ENCODE data around the gene NEDD8. TPM values are rescaled to one million over a fixed set of nuclear protein-coding genes. Genes with fewer than 3 reads are reported as not detected.

NEDD8 gene
- polyA plus RNA-seq, 1 donor from 2014 or later: 273 TPM

GRCh38 chr14:24259282-24260025, 27.3 kb upstream of the NEDD8 start:
- Mint-ChIP-seq H3K27ac (no peak overlapping the region), H3K4me1 (peaks cover 0 to 2% (median 0%) of the 10 kb centered on the region in 3 donors), H3K36me3 (peaks cover 3% of the 10 kb centered on the region), H3K9me3 (no peaks in the 10 kb centered on the region), H3K27me3 (no peaks in the 10 kb centered on the region), H3K4me3 (no peak overlapping the region)

DNA sequence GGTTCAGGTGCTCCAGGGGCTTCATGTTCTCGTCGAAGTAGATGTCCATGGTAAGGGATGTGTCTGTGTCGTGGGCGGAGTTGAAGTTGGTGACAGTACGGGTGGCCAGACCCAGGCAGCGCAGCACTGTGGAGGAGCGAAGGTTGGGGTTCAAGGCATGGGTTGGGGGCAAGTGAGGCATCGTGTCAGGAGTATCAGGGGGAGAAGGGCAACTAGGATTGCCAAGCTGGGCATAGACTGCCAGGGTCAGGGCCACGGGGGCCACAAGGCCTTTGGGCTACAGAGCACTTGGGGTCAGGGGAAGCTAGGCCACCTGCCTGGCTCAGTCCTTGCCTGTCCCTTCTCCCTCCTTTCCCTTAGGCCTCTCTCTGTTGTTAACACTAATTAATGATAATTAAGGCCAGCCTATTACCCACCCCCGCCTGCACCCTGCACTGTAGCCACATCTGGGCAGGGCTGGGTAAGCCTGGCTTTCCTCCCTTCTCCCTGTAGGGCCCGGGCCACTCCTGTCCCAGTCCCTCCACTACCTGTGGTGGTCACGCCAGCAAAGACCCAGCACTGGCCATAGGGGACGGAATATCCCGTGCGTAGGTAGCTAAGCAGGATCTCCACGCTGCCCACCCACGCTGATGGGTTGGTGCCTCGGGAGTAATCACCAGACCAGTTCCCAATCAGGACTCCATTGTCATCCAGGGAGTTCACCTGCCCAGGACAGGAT, 26.5 kb upstream of the NEDD8 start:
- peaks cover 3% of the 10 kb centered on the region for H3K36me3 Mint-ChIP-seq
- no peaks in the 10 kb centered on the region for H3K27me3 Mint-ChIP-seq
- peaks cover 0 to 2% (median 0%) of the 10 kb centered on the region in 3 donors for H3K4me1 Mint-ChIP-seq

DNA sequence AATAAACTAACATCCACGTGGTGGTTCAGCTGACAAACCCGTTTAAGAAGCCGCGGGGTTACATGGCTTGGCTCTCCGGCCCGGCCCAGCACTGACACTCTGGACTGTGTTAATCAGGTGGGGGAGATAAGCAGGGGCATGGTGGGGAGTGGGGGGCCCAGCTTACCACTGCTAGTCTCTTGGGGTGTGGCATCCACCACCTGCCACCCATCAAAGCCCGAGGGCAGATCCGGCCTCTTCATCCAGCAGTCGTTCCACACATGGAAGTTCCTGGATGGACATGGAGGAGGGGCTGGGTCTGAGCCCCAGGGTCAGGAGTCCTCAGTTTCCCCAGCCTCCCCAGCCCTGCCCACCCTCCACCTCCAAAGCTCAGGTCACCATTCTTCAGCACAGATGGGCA, 26.0 kb upstream of the NEDD8 start:
- Mint-ChIP-seq H3K27ac (no peak overlapping the region), H3K27me3 (no peaks in the 10 kb centered on the region), H3K9me3 (no peaks in the 10 kb centered on the region), H3K4me3 (no peak overlapping the region), H3K36me3 (peaks cover 3% of the 10 kb centered on the region), H3K4me1 (peaks cover 0 to 2% (median 0%) of the 10 kb centered on the region in 3 donors)

More for the DNA sequence above, 26.5 kb upstream of the NEDD8 start:
- Mint-ChIP-seq H3K27ac (no peak overlapping the region), H3K4me3 (peak overlapping the region in 1 of 4 donors; percentile 61), H3K9me3 (no peaks in the 10 kb centered on the region)

DNA sequence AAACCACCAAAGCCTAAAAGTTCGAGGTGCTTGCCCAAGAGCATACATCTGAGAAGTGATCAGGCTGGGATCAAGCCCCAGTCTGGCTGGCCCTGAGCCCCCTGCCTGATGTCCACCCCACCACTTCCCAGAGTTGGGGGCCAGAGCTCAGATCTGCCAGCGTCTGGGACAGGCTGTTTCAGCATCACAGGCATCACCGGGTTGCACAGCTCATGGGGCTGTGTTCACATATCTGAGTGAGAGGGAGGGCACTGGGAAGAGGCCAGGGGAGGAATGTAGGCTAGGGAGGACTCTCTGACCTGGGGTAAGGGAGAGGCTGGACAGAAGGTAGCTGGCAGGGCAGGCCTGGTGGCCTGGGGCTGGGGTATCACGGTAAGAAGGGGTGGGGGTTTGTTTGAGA, 24.8 kb upstream of the NEDD8 start:
- no peaks in the 10 kb centered on the region for H3K27me3 Mint-ChIP-seq
- H3K27ac Mint-ChIP-seq: no peak overlapping the region
- peaks cover 0 to 2% (median 0%) of the 10 kb centered on the region in 3 donors for H3K4me1 Mint-ChIP-seq
- peak overlapping the region in 1 of 4 donors; percentile 69 for H3K4me3 Mint-ChIP-seq
- H3K9me3 Mint-ChIP-seq: no peaks in the 10 kb centered on the region
- no peaks in the 10 kb centered on the region for H3K36me3 Mint-ChIP-seq

DNA sequence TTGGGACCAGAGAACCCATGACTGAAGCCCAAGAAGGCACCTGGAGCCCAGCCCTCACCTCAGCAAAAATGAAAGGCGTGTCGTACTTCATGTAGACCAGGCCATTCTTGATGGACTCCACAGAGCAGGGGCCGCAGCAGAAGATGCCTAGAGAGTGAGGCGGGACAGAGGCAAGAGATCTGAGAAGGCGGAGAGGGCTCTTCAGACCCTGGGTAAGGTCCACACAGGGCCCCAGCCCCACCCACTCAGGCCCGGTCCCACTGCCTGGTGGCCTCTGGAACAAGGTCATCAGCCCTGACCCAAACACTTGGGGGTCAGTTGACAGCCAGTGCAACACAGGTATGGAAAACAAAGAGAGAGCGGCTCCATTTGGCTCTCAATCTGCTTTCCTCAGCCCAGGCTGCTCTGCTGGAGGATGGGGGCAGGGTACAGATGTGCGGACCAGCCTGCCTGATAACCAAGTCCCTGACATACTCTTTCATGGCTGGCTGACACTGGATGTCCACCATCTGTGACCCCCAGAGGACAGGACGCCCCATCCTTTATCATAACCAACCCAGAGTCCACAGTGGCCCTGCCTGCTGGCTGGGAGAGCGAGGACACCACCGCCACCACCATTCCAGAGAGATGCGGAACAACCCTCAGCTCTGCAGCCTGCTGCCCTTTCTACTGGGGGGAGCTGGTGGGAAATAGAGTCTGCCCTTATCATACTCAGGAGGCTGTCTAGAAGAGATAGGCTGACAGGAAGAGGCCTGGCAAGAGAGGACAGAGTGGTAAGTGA, 24.0 kb upstream of the NEDD8 start:
- H3K27me3 Mint-ChIP-seq: no peaks in the 10 kb centered on the region
- H3K4me3 Mint-ChIP-seq: no peak overlapping the region
- peaks cover 0 to 2% (median 0%) of the 10 kb centered on the region in 3 donors for H3K4me1 Mint-ChIP-seq
- no peak overlapping the region for H3K27ac Mint-ChIP-seq
- H3K36me3 Mint-ChIP-seq: no peaks in the 10 kb centered on the region
- H3K9me3 Mint-ChIP-seq: no peaks in the 10 kb centered on the region

GRCh38 chr14:24255438-24255837, 23.3 kb upstream of the NEDD8 start:
- H3K36me3 Mint-ChIP-seq: no peaks in the 10 kb centered on the region
- no peak overlapping the region for H3K4me3 Mint-ChIP-seq
- peaks cover 0 to 2% (median 1%) of the 10 kb centered on the region in 3 donors for H3K4me1 Mint-ChIP-seq
- no peaks in the 10 kb centered on the region for H3K9me3 Mint-ChIP-seq
- H3K27me3 Mint-ChIP-seq: no peaks in the 10 kb centered on the region
- no peak overlapping the region for H3K27ac Mint-ChIP-seq

GRCh38 chr14:24254630-24255392, 22.6 kb upstream of the NEDD8 start:
- H3K9me3 Mint-ChIP-seq: no peaks in the 10 kb centered on the region
- no peak overlapping the region for H3K27ac Mint-ChIP-seq
- H3K36me3 Mint-ChIP-seq: peaks cover under 1% of the 10 kb centered on the region
- H3K27me3 Mint-ChIP-seq: no peaks in the 10 kb centered on the region
- H3K4me3 Mint-ChIP-seq: no peak overlapping the region
- H3K4me1 Mint-ChIP-seq: peaks cover 0 to 2% (median 1%) of the 10 kb centered on the region in 3 donors

GRCh38 chr14:24253936-24254335, 21.8 kb upstream of the NEDD8 start:
- H3K4me3 Mint-ChIP-seq: no peak overlapping the region
- no peaks in the 10 kb centered on the region for H3K9me3 Mint-ChIP-seq

DNA sequence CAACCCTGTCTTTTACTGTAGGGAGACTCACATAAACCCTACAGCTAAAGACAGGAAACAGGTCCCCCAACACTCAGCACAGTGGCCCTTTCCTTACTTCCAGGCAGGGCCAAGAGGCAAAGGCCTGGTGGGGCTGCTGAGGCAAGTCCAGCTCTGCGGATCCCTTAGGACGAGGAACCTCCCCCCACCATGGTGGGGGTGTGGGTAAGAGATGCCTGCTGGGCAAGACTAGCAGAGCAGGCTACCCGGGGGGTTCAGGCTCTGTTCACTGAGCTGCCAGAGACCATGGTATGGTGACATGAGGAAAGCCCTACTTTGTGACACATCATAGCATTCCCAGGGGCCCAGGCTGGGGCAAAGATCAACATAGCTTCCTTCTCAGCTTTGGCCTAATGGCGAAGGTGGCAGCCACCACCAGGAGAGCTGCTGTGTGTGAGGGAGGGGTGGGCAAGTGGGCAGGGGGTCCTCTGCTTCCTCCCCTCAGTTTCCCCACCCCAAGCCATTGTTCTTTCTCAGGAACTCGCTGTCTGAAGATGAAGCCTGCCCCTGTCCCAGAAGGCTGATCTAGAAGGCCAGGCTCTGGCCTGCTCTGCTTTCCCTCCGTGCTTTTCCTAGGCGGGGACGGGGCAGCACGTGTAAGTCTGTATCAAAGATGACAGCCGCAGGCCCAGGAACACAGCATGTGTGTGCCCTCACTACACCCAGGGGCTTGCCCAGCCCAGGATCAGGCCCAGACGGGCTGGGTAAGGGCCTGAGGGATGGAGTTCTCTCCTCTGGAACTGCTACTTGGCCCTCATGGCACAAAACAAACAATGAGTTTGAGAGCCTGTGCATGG, 20.3 kb upstream of the NEDD8 start:
- H3K27me3 Mint-ChIP-seq: no peaks in the 10 kb centered on the region
- peaks cover 2% of the 10 kb centered on the region for H3K36me3 Mint-ChIP-seq
- H3K9me3 Mint-ChIP-seq: no peaks in the 10 kb centered on the region
- H3K4me3 Mint-ChIP-seq: no peak overlapping the region
- H3K4me1 Mint-ChIP-seq: peaks cover 4 to 7% (median 5%) of the 10 kb centered on the region in 3 donors
- H3K27ac Mint-ChIP-seq: no peak overlapping the region

More at GRCh38 chr14:24253936-24254335, 21.8 kb upstream of the NEDD8 start:
- Mint-ChIP-seq H3K4me1 (peaks cover 0 to 2% (median 1%) of the 10 kb centered on the region in 3 donors), H3K27ac (no peak overlapping the region), H3K27me3 (no peaks in the 10 kb centered on the region), H3K36me3 (peaks cover 2% of the 10 kb centered on the region)

DNA sequence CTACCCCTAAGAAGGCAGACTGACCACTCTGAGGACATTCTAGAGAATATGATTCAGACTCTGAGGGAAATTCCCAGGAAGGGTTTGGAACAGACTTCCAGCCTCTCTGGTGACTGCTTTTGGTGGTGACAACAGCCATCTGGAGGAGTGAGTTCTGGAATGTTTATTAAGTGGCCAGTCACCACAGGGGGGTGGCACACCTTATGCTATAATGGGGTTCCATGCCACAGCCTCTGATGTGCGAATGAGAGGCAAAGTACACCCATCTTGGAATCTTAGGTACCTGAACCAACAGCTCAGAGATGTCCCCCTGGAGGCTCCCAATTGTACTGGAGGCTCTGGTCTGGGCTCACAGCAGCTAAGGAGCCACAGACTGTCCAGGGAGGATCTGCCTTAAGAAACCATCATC, 19.7 kb upstream of the NEDD8 start:
- peak overlapping the region in 1 of 3 donors; percentile 36 for H3K27ac Mint-ChIP-seq
- H3K4me3 Mint-ChIP-seq: no peak overlapping the region
- H3K9me3 Mint-ChIP-seq: no peaks in the 10 kb centered on the region
- peaks cover 7 to 10% (median 8%) of the 10 kb centered on the region in 3 donors for H3K4me1 Mint-ChIP-seq
- H3K27me3 Mint-ChIP-seq: no peaks in the 10 kb centered on the region
- peaks cover 2% of the 10 kb centered on the region for H3K36me3 Mint-ChIP-seq

GRCh38 chr14:24250354-24250753, 18.2 kb upstream of the NEDD8 start:
- Mint-ChIP-seq H3K36me3 (peaks cover 2% of the 10 kb centered on the region), H3K9me3 (no peaks in the 10 kb centered on the region), H3K27ac (no peak overlapping the region), H3K27me3 (no peaks in the 10 kb centered on the region), H3K4me1 (peaks cover 10 to 14% (median 11%) of the 10 kb centered on the region in 3 donors), H3K4me3 (peak overlapping the region in 1 of 4 donors; percentile 46)

- H3K27me3 Mint-ChIP-seq: no peaks in the 10 kb centered on the region
- no peak overlapping the region for H3K27ac Mint-ChIP-seq
- no peaks in the 10 kb centered on the region for H3K9me3 Mint-ChIP-seq
- H3K4me1 Mint-ChIP-seq: peaks cover 12 to 18% (median 14%) of the 10 kb centered on the region in 3 donors
- peak overlapping the region in 1 of 4 donors; percentile 3 for H3K4me3 Mint-ChIP-seq
- peaks cover 4% of the 10 kb centered on the region for H3K36me3 Mint-ChIP-seq
These were observed 17.3 kb upstream of the NEDD8 start for GRCh38 chr14:24249230-24250021.

DNA sequence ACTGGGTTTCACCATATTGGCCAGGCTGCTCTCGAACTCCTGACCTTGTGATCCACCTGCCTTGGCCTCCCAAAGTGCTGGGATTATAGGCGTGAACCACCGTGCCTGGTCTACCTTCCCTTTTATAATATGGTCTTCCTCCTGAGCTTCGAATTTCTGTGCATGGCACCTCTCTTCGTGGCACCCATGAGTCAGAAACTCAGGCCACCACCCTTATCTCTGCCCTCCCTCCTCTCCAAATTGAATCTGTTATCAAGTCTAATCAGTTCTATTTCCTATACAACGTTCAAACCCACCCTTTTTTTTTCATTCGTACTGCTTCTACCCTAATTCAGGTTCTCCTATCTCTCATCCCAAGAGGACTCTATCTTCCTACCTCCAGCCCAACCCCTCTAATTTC, 15.3 kb upstream of the NEDD8 start:
- Mint-ChIP-seq H3K27me3 (no peaks in the 10 kb centered on the region), H3K4me3 (peak overlapping the region; percentile 9 to 89 (median 70)), H3K4me1 (peaks cover 17 to 32% (median 20%) of the 10 kb centered on the region in 3 donors), H3K36me3 (peaks cover 4% of the 10 kb centered on the region), H3K27ac (peak overlapping the region; percentile 60 to 85 (median 64)), H3K9me3 (no peaks in the 10 kb centered on the region)

Measured in IgD-negative memory B cell (primary cell).